ENCODE measurements around the gene ADIRF.
"Not testable (repeated sequence)": the region's sequence is repeated elsewhere in the genome, so short reads cannot be mapped to it uniquely, and the experiment has no call there.

The ADIRF gene

GRCh38 chr10:86946213-86947155 is 21.8 kb upstream of the ADIRF start:
- no peak for TF ChIP-seq CTCF (IDR thresholded peaks at IDR 0.05; ENCODE audit: low read depth, low read length, missing control alignments)
- no peak overlapping the region for H3K4me3 ChIP-seq (ENCODE audit: low read depth, low read length)
- DNase-seq (ENCODE audit: low read depth): no peak

GRCh38 chr10:86947806-86948205 is 20.5 kb upstream of the ADIRF start:
- not testable (repeated sequence) for H3K4me3 ChIP-seq (ENCODE audit: low read depth, low read length); DNase-seq (ENCODE audit: low read depth)

GRCh38 chr10:86950349-86950748 is 17.9 kb upstream of the ADIRF start:
- no peak for TF ChIP-seq CTCF (IDR thresholded peaks at IDR 0.05; ENCODE audit: low read depth, low read length, missing control alignments)
- no peak overlapping the region for H3K4me3 ChIP-seq (ENCODE audit: low read depth, low read length)
- no peak for DNase-seq (ENCODE audit: low read depth)

- no peak overlapping the region for H3K4me3 ChIP-seq (ENCODE audit: low read depth, low read length)
- DNase-seq (ENCODE audit: low read depth): no peak
- TF ChIP-seq CTCF (IDR thresholded peaks at IDR 0.05; ENCODE audit: low read depth, low read length, missing control alignments): no peak
Observed at GRCh38 chr10:86951184-86951761, 17.0 kb upstream of the ADIRF start.

- DNase-seq (ENCODE audit: low read depth): no peak
- TF ChIP-seq CTCF (IDR thresholded peaks at IDR 0.05; ENCODE audit: low read depth, low read length, missing control alignments): no peak
- no peak overlapping the region for H3K4me3 ChIP-seq (ENCODE audit: low read depth, low read length)
Observed at GRCh38 chr10:86952106-86952505, 16.2 kb upstream of the ADIRF start.

GRCh38 chr10:86952697-86953096 is 15.6 kb upstream of the ADIRF start:
- DNase-seq (ENCODE audit: low read depth); H3K4me3 ChIP-seq (ENCODE audit: low read depth, low read length): not testable (repeated sequence)

- H3K4me3 ChIP-seq (ENCODE audit: low read depth, low read length): no peak overlapping the region
- DNase-seq (ENCODE audit: low read depth): no peak
- no peak for TF ChIP-seq CTCF (IDR thresholded peaks at IDR 0.05; ENCODE audit: low read depth, low read length, missing control alignments)
Observed at GRCh38 chr10:86953747-86954680, 14.3 kb upstream of the ADIRF start.
